ENCODE measurements around the gene PTPRG.

GRCh38 chr3:61714225-61714624 is 152.9 kb downstream of the PTPRG start:
- TF ChIP-seq EZH2 (IDR thresholded peaks at IDR 0.05; ENCODE audit: insufficient read depth, poor library complexity, severe bottlenecking): no peak
- no peak for TF ChIP-seq EZH2phosphoT487 (IDR thresholded peaks at IDR 0.05; ENCODE audit: insufficient read depth, low read depth)

Data from GM23248 (cell line).